ENCODE results near the gene LBX1.

DNA sequence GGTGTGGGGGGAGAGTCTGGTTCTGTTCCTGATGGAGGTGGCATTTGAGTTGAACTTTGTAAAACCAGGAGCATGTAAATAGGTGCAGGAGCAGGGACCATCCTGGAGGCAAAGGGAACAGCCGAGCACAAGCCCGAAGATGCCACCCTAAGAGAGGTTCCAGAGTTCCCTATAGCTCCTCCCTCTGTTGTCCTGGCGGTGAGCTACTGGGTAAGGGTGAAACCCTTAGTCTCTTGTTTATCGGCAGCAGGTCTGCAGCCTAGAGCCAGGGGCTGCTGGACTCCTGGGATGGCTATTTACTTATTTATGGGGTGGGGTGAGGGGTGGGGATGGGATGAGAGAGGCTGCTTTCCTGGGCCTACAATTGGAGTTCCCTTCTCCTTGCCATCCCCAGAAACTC is 6.5 kb upstream of the LBX1 start:
- TF ChIP-seq EZH2phosphoT487 (IDR thresholded peaks at IDR 0.05; ENCODE audit: insufficient read depth, low read depth): 0 out of 2 replicates have a peak, but pooled peaks have one; percentile 12
- TF ChIP-seq EZH2 (IDR thresholded peaks at IDR 0.05; ENCODE audit: insufficient read depth, poor library complexity, severe bottlenecking): no peak
